GM12878 (cell line): ENCODE data around the gene FBXL15. TPM values are rescaled to one million over a fixed set of nuclear protein-coding genes. Genes with fewer than 3 reads are reported as not detected.

ENCODE experiments used
- ATAC-seq: fragments of 200-7000 bp; cut with Tn5 transposase; 3 replicates; pipeline ENCODE4 v1.9.1; 2020; ENCODE audit warnings: mild to moderate bottlenecking, moderate library complexity
- BruUV-seq: library from RNA; stranded (reverse); fragments of 400-500 nt; replicated peaks from 2 replicates; lab custom pipeline; 2021; lab: Mats Ljungman, UMichigan
- CTCF ChIA-PET: fragments of 300-600 bp; sonication (Branson Sonifier 250); formaldehyde crosslinking; extraction: SDS; loops from one replicate; lab custom pipeline; 2021; ENCODE audit warnings: inconsistent platforms; lab: Yijun Ruan, JAX
- POLR2A ChIA-PET: fragments of 350-600 bp; formaldehyde crosslinking; extraction: SDS; loops from one replicate; lab custom pipeline; 2021; ENCODE audit warnings: inconsistent platforms; lab: Charles Lee
- RAD21 ChIA-PET: fragments of 300-600 bp; sonication (Branson Sonifier 250); formaldehyde crosslinking; loops from one replicate; lab custom pipeline; 2023; ENCODE audit warnings: antibody characterized with exemption; ENCODE audit not compliant: unreplicated experiment; lab: Charles Lee
- SMC1A ChIA-PET: fragments of 300-600 bp; sonication (Branson Sonifier 250); formaldehyde crosslinking; loops from one replicate; lab custom pipeline; 2023; ENCODE audit not compliant: unreplicated experiment, uncharacterized antibody; lab: Charles Lee
- DNase-seq: peaks from one replicate; pipeline ENCODE4 v3.0.0-alpha.2; 2011; ENCODE audit warnings: low read depth, low spot score
- FAIRE-seq: peaks from 3 replicates; lab custom pipeline; 2011; peaks lifted over from hg19 to GRCh38; lab: Jason Lieb, UNC
- H2AFZ ChIP-seq: 2 replicates; pipeline ENCODE4 v1.6.0; 2011; ENCODE audit warnings: low read depth, low read length, control low read depth; ENCODE audit not compliant: control insufficient read depth
- H3K27ac ChIP-seq: 2 replicates; pipeline ENCODE4 v1.5.1; 2011; ENCODE audit warnings: control low read depth; ENCODE audit not compliant: control insufficient read depth, insufficient read depth
- H3K27me3 ChIP-seq, 2 experiments: replicated peaks in 1 of 2; 2 replicates each; pipeline versions ENCODE4 v1.6.0 to v1.6.1; 2011; ENCODE audit warnings: low read length in 1 of 2; ENCODE audit not compliant: control insufficient read depth in 2 of 2, insufficient read depth in 2 of 2
- H3K36me3 ChIP-seq, 2 experiments: 2 replicates each; pipeline ENCODE4 v1.5.1; 2011; ENCODE audit warnings: low read length in 1 of 2; ENCODE audit not compliant: control insufficient read depth in 2 of 2, insufficient read depth in 2 of 2
- H3K4me1 ChIP-seq: 2 replicates; pipeline ENCODE4 v1.6.1; 2011; ENCODE audit warnings: mild to moderate bottlenecking, low read length, moderate library complexity, mixed read lengths; ENCODE audit not compliant: control insufficient read depth, insufficient read depth
- H3K4me2 ChIP-seq: 2 replicates; pipeline ENCODE4 v1.6.0; 2011; ENCODE audit warnings: control low read depth; ENCODE audit not compliant: control insufficient read depth, insufficient read depth
- H3K4me3 ChIP-seq: fragments of 200-600 bp; sonication (generic); 2 replicates; pipeline ENCODE4 v1.5.1; 2016
- H3K79me2 ChIP-seq: 2 replicates; pipeline ENCODE4 v1.6.0; 2011; ENCODE audit warnings: low read length; ENCODE audit not compliant: control insufficient read depth, insufficient read depth
- H3K9ac ChIP-seq: 2 replicates; pipeline ENCODE4 v1.8.0; 2011; ENCODE audit warnings: low read length, control low read depth, mixed read lengths; ENCODE audit not compliant: control insufficient read depth, insufficient read depth
- H3K9me3 ChIP-seq: replicated peaks from 3 replicates; pipeline ENCODE4 v1.5.1; 2011; ENCODE audit warnings: mild to moderate bottlenecking, low read length; ENCODE audit not compliant: control insufficient read depth, insufficient read depth
- H4K20me1 ChIP-seq: 2 replicates; pipeline ENCODE4 v1.6.0; 2011; ENCODE audit not compliant: control insufficient read depth, insufficient read depth
- BMI1 ChIP-seq: fragments of 450-650 bp; IDR thresholded peaks from 2 replicates; pipeline ENCODE4 v1.6.1; 2016; ENCODE audit warnings: mild to moderate bottlenecking, moderate library complexity, borderline replicate concordance
- CREM ChIP-seq: IDR thresholded peaks from 2 replicates; pipeline ENCODE4 v1.6.1; 2014; ENCODE audit warnings: antibody characterized with exemption, low read depth
- GATAD2B ChIP-seq: fragments of 450-650 bp; conservative IDR thresholded peaks from 2 replicates; pipeline ENCODE4 v1.6.1; 2017; ENCODE audit warnings: low read depth, mild to moderate bottlenecking, moderate library complexity
- IKZF1 ChIP-seq: fragments of 450-650 bp; conservative IDR thresholded peaks from 2 replicates; pipeline ENCODE4 v1.6.1; 2017; ENCODE audit warnings: antibody characterized with exemption, mild to moderate bottlenecking
- MLLT1 ChIP-seq: fragments of 450-650 bp; IDR thresholded peaks from 2 replicates; pipeline ENCODE4 v1.6.1; 2016; ENCODE audit warnings: mild to moderate bottlenecking
- MYC ChIP-seq: IDR thresholded peaks from 2 replicates; pipeline ENCODE4 v1.6.1; 2011; ENCODE audit warnings: mild to moderate bottlenecking, low read length, moderate library complexity, inconsistent platforms; ENCODE audit not compliant: insufficient read depth, insufficient replicate concordance, insufficient read length, severe bottlenecking
- NR2F1 ChIP-seq: fragments of 450-650 bp; conservative IDR thresholded peaks from 2 replicates; pipeline ENCODE4 v1.6.1; 2017; ENCODE audit warnings: mild to moderate bottlenecking
- POLR2A ChIP-seq: IDR thresholded peaks from 2 replicates; pipeline ENCODE4 v1.6.1; 2011; ENCODE audit warnings: low read depth, mild to moderate bottlenecking, low read length
- POU2F2 ChIP-seq: IDR thresholded peaks from 3 replicates; pipeline ENCODE4 v1.6.1; 2011; ENCODE audit warnings: low read depth, mild to moderate bottlenecking, low read length, borderline replicate concordance
- SMARCA5 ChIP-seq: fragments of 450-650 bp; IDR thresholded peaks from 2 replicates; pipeline ENCODE4 v1.6.1; 2017; ENCODE audit warnings: mild to moderate bottlenecking
- YY1 ChIP-seq: IDR thresholded peaks from 2 replicates; pipeline ENCODE4 v1.6.1; 2011; ENCODE audit warnings: low read depth, mild to moderate bottlenecking, low read length
- ZNF217 ChIP-seq: fragments of 450-650 bp; IDR thresholded peaks from 2 replicates; pipeline ENCODE4 v1.6.1; 2017; ENCODE audit warnings: antibody characterized with exemption, mild to moderate bottlenecking
- WGBS: methylation state at CpG from one replicate; pipeline ENCODE4 v1.1.6; 2016; ENCODE audit warnings: low lambda C conversion rate; ENCODE audit not compliant: insufficient replicate concordance, insufficient coverage; ENCODE audit errors: missing lambda C conversion rate; 5-methylcytosine and 5-hydroxymethylcytosine counted together
- in situ Hi-C: fragments of 300-500 bp; cut with MboI; formaldehyde crosslinking; loops from 9 replicates; pipeline ENCODE4 v1.14.3; 2018; ENCODE audit warnings: mixed read lengths
- intact Hi-C: fragments of 100-400 bp; cut with micrococcal nuclease; formaldehyde crosslinking; loops from one replicate; pipeline ENCODE4 v1.14.2; 2022; ENCODE audit not compliant: unreplicated experiment
- polyA plus RNA-seq, 11 experiments: library from polyadenylated mRNA; depleted of rRNA in 4 of 11; unstranded in 6 of 11; stranded (reverse) in 5 of 11; fragments of >200 nt; fragmentation: Nextera tagmentation in 4 of 11; fragmentation: Illumina TruSeq in 1 of 11; extraction: Ambion mirVana in 4 of 11; extraction: Trizol in 1 of 11; gene quantifications; 1 replicate in 1 of 11; 2 replicates in 10 of 11; pipeline versions ENCODE4 v1.2.1 to v1.2.3, GENCODE V29; 2011 to 2016; ENCODE audit warnings: inconsistent platforms in 2 of 11, missing spikeins in 2 of 11, low read depth in 1 of 11
- total RNA-seq, 4 experiments: library from RNA; depleted of rRNA in 3 of 4; stranded (reverse); fragments of >200 nt in 3 of 4; fragmentation: Illumina TruSeq in 1 of 4; extraction: Trizol in 1 of 4; gene quantifications; 2 replicates each; pipeline versions ENCODE4 v1.2.1 to v1.2.3, GENCODE V29; 2013 to 2021
- TF ChIP-seq, protein P1 (sequence below): IDR thresholded peaks from 2 replicates; pipeline ENCODE4 v1.6.1; 2012; ENCODE audit warnings: low read depth, low read length, improper control_type of control experiment
- TF ChIP-seq, protein P2 (sequence below): IDR thresholded peaks from 2 replicates; pipeline ENCODE4 v1.6.1; 2011; ENCODE audit warnings: borderline replicate concordance, low read depth, mild to moderate bottlenecking, moderate library complexity, mixed read lengths, low read length; ENCODE audit not compliant: insufficient read depth; ENCODE audit errors: extremely low read length
- TF ChIP-seq, protein P3 (sequence below): IDR thresholded peaks from 2 replicates; pipeline ENCODE4 v1.6.1; 2012; ENCODE audit warnings: low read depth, low read length, improper control_type of control experiment
- TF ChIP-seq, protein P4 (sequence below): fragments of 450-650 bp; conservative IDR thresholded peaks from 2 replicates; pipeline ENCODE4 v1.6.1; 2017; ENCODE audit warnings: mild to moderate bottlenecking, moderate library complexity

Gene FBXL15
- total and polyA plus RNA-seq, 10 of the 15 experiments (the other 5 are each of a cell fraction or from before 2014, with no cell fraction given) = 0.13 to 21.3 (median 7.9) TPM

- SMC1A ChIA-PET = interaction anchor here (1.0 to 4.2 kb wide), 7 partner anchors 11 to 71 kb away, joined by 3 to 42 read pairs (median 4); partner anchors contain the start of genes C10orf95, CUEDC2 and NFKB2
- RAD21 ChIA-PET = interaction anchor here (1.0 to 3.8 kb wide), 8 partner anchors 10 to 271 kb away, joined by 3 to 24 read pairs (median 8); partner anchors contain the start of genes ACTR1A, CUEDC2 and NOLC1
- TF ChIP-seq MYC (peak; percentile 42), IKZF1 (peak; percentile 26; the same call in 1 of the 2 replicates), POLR2A (peak; percentile 62), POU2F2 (no peak), NR2F1 (0 out of 2 replicates have a peak, but pooled peaks have one; percentile 25), YY1 (peak; percentile 67), SMARCA5 (peak; percentile 69; the same call in 1 of the 2 replicates), CREM (peak; percentile 49; the same call in 1 of the 2 replicates), MLLT1 (0 out of 2 replicates have a peak, but pooled peaks have one; percentile 62), GATAD2B (0 out of 2 replicates have a peak, but pooled peaks have one; percentile 28), BMI1 (no peak), ZNF217 (no peak)
- TF ChIP-seq, protein P1, sequence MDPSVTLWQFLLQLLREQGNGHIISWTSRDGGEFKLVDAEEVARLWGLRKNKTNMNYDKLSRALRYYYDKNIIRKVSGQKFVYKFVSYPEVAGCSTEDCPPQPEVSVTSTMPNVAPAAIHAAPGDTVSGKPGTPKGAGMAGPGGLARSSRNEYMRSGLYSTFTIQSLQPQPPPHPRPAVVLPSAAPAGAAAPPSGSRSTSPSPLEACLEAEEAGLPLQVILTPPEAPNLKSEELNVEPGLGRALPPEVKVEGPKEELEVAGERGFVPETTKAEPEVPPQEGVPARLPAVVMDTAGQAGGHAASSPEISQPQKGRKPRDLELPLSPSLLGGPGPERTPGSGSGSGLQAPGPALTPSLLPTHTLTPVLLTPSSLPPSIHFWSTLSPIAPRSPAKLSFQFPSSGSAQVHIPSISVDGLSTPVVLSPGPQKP = no peak
- TF ChIP-seq, protein P2, sequence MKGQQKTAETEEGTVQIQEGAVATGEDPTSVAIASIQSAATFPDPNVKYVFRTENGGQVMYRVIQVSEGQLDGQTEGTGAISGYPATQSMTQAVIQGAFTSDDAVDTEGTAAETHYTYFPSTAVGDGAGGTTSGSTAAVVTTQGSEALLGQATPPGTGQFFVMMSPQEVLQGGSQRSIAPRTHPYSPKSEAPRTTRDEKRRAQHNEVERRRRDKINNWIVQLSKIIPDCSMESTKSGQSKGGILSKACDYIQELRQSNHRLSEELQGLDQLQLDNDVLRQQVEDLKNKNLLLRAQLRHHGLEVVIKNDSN = peak; percentile 49
- TF ChIP-seq, protein P3, sequence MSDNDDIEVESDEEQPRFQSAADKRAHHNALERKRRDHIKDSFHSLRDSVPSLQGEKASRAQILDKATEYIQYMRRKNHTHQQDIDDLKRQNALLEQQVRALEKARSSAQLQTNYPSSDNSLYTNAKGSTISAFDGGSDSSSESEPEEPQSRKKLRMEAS = peak; percentile 56; the same call in 1 of the 2 replicates
- TF ChIP-seq, protein P4, sequence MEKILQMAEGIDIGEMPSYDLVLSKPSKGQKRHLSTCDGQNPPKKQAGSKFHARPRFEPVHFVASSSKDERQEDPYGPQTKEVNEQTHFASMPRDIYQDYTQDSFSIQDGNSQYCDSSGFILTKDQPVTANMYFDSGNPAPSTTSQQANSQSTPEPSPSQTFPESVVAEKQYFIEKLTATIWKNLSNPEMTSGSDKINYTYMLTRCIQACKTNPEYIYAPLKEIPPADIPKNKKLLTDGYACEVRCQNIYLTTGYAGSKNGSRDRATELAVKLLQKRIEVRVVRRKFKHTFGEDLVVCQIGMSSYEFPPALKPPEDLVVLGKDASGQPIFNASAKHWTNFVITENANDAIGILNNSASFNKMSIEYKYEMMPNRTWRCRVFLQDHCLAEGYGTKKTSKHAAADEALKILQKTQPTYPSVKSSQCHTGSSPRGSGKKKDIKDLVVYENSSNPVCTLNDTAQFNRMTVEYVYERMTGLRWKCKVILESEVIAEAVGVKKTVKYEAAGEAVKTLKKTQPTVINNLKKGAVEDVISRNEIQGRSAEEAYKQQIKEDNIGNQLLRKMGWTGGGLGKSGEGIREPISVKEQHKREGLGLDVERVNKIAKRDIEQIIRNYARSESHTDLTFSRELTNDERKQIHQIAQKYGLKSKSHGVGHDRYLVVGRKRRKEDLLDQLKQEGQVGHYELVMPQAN = no peak
Measured at GRCh38 chr10:102422545-102423129, 2.0 kb downstream of the FBXL15 start.

More at GRCh38 chr10:102422545-102423129, 2.0 kb downstream of the FBXL15 start:
- Histone ChIP-seq H3K4me2 (peak overlapping the region; percentile 95), H2AFZ (peak overlapping the region; percentile 52), H3K4me3 (peak overlapping the region; percentile 98), H3K4me1 (peaks cover 18% of the 10 kb centered on the region), H3K27ac (peak overlapping the region; percentile 43; the same call in 1 of the 2 replicates), H3K27me3 (no peaks in the 10 kb centered on the region; a peak in 1 of 4 replicates), H3K79me2 (peaks cover 7% of the 10 kb centered on the region), H3K9ac (peak overlapping the region; percentile 78), H3K9me3 (no peaks in the 10 kb centered on the region), H3K36me3 (peaks cover 0 to 5% of the 10 kb centered on the region in 2 experiments; a peak in 2 of 4 replicates), H4K20me1 (peaks cover 2% of the 10 kb centered on the region; the same call in 1 of the 2 replicates)
- CTCF ChIA-PET = interaction anchor here (0.7 to 5.6 kb wide), 17 partner anchors 8 to 253 kb away, joined by 3 to 90 read pairs (median 9); partner anchors contain the start of genes C10orf95, CUEDC2, ELOVL3 and NFKB2
- POLR2A ChIA-PET = interaction anchor here (1.1 to 4.9 kb wide), 6 partner anchors 9 to 192 kb away, joined by 3 to 35 read pairs (median 10); partner anchors contain the start of genes C10orf95, CUEDC2 and NFKB2
- in situ Hi-C loops (no loop called here), intact Hi-C loops (no loop called here)
- FAIRE-seq (no peak), ATAC-seq (peak; percentile 66), DNase-seq (no peak)
- WGBS = 60% methylated on average over 27 of the region's 28 CpGs
- BruUV-seq = no TSS peak
